GM21717 (cell line): ENCODE measurements around the gene SLC28A3.
"Not testable (repeated sequence)": the region's sequence is repeated elsewhere in the genome, so short reads cannot be mapped to it uniquely, and the experiment has no call there.

Experiments
- ATAC-seq: cut with Tn5 transposase; IDR thresholded peaks from one replicate; pipeline ENCODE4 v1.9.1; 2021; ENCODE audit warnings: mild to moderate bottlenecking, moderate library complexity; ENCODE audit not compliant: unreplicated experiment

The SLC28A3 gene

GRCh38 chr9:84340535-84340934 is at the start of gene SLC28A3:
SLC28A3 (minus strand) TSS chr9:84340758; CDS start chr9:84340633, 125 bp downstream.
- no peak for ATAC-seq

GRCh38 chr9:84390254-84390653 is 49.7 kb upstream of the SLC28A3 start:
- ATAC-seq = not testable (repeated sequence)

GRCh38 chr9:84387821-84388220 is 47.3 kb upstream of the SLC28A3 start:
- ATAC-seq = no peak

- ATAC-seq = no peak
These were observed 46.2 kb upstream of the SLC28A3 start for GRCh38 chr9:84386753-84387152.

- no peak for ATAC-seq
These were observed 45.0 kb upstream of the SLC28A3 start for GRCh38 chr9:84385386-84386040.

- ATAC-seq = no peak
These were observed 44.1 kb upstream of the SLC28A3 start for GRCh38 chr9:84384617-84385016.

- no peak for ATAC-seq
These were observed 42.6 kb upstream of the SLC28A3 start for GRCh38 chr9:84383178-84383577.

- ATAC-seq = no peak
These were observed 42.2 kb upstream of the SLC28A3 start for GRCh38 chr9:84382720-84383119.

- ATAC-seq = no peak
These were observed 41.0 kb upstream of the SLC28A3 start for GRCh38 chr9:84381508-84381907.

GRCh38 chr9:84379740-84380139 is 39.2 kb upstream of the SLC28A3 start:
- ATAC-seq = no peak

- ATAC-seq = no peak
These were observed 35.4 kb upstream of the SLC28A3 start for GRCh38 chr9:84375954-84376353.

- no peak for ATAC-seq
These were observed 34.0 kb upstream of the SLC28A3 start for GRCh38 chr9:84374516-84374915.

- no peak for ATAC-seq
These were observed 33.5 kb upstream of the SLC28A3 start for GRCh38 chr9:84374013-84374412.

- no peak for ATAC-seq
These were observed 31.2 kb upstream of the SLC28A3 start for GRCh38 chr9:84371737-84372136.

- no peak for ATAC-seq
These were observed 28.0 kb upstream of the SLC28A3 start for GRCh38 chr9:84368601-84369000.

- not testable (repeated sequence) for ATAC-seq
These were observed 27.2 kb upstream of the SLC28A3 start for GRCh38 chr9:84367726-84368125.

- no peak for ATAC-seq
These were observed 26.1 kb upstream of the SLC28A3 start for GRCh38 chr9:84366683-84367082.

GRCh38 chr9:84364894-84365490 is 24.4 kb upstream of the SLC28A3 start:
- ATAC-seq = not testable (repeated sequence)

- no peak for ATAC-seq
These were observed 21.1 kb upstream of the SLC28A3 start for GRCh38 chr9:84361645-84362044.

GRCh38 chr9:84357275-84357674 is 16.7 kb upstream of the SLC28A3 start:
- ATAC-seq = no peak

GRCh38 chr9:84354035-84354434 is 13.5 kb upstream of the SLC28A3 start:
- ATAC-seq = no peak

GRCh38 chr9:84349671-84350070 is 9.1 kb upstream of the SLC28A3 start:
- no peak for ATAC-seq

GRCh38 chr9:84343111-84343521 is 2.6 kb upstream of the SLC28A3 start:
- ATAC-seq = no peak
